Measurements from ENCODE around the gene GPR31.

GRCh38 chr6:167118839-167119238 is 38.9 kb downstream of the GPR31 start:
- TF ChIP-seq CTCF (IDR thresholded peaks at IDR 0.05): no peak
- TF ChIP-seq POLR2A (IDR thresholded peaks at IDR 0.05): no peak
